ENCODE data around the gene CCSER1. TPM values are rescaled to one million over a fixed set of nuclear protein-coding genes. Genes with fewer than 3 reads are reported as not detected.

CCSER1 gene
- total RNA-seq, 4 donors from 2014 or later, result 4.0 to 6.0 (median 4.8) TPM

- Histone ChIP-seq H3K36me3 (no peaks in the 10 kb centered on the region), H3K4me3 (no peak overlapping the region), H3K27ac (no peak overlapping the region), H3K27me3 (no peaks in the 10 kb centered on the region), H3K4me1 (no peaks in the 10 kb centered on the region), H3K9me3 (no peaks in the 10 kb centered on the region)
- no peak for DNase-seq (ENCODE audit: low spot score in 2 of 2)
- TF ChIP-seq EP300 (IDR thresholded peaks at IDR 0.05) (no peak), POLR2A (IDR thresholded peaks at IDR 0.05) (no peak), CTCF (IDR thresholded peaks at IDR 0.05) (no peak)
- 89 to 96% methylated on average over 1 of the region's 1 CpG for WGBS, 2 donors
Observed at GRCh38 chr4:90185416-90185815, 58.2 kb downstream of the CCSER1 start.

- H3K27ac ChIP-seq, result no peak overlapping the region
- H3K27me3 ChIP-seq, result no peaks in the 10 kb centered on the region
- no peaks in the 10 kb centered on the region for H3K9me3 ChIP-seq
- H3K36me3 ChIP-seq, result no peaks in the 10 kb centered on the region
- no peak overlapping the region for H3K4me3 ChIP-seq
- TF ChIP-seq POLR2A (IDR thresholded peaks at IDR 0.05) (no peak), CTCF (IDR thresholded peaks at IDR 0.05) (no peak), EP300 (IDR thresholded peaks at IDR 0.05) (no peak)
- DNase-seq (ENCODE audit: low spot score in 2 of 2), result no peak
- 85 to 89% methylated on average over 1 of the region's 1 CpG for WGBS, 2 donors
- no peaks in the 10 kb centered on the region for H3K4me1 ChIP-seq
Observed at GRCh38 chr4:90186229-90186628, 59.0 kb downstream of the CCSER1 start.

GRCh38 chr4:90187148-90187884 is 60.1 kb downstream of the CCSER1 start:
- Histone ChIP-seq H3K27me3 (no peaks in the 10 kb centered on the region), H3K27ac (no peak overlapping the region), H3K4me1 (no peaks in the 10 kb centered on the region), H3K9me3 (no peaks in the 10 kb centered on the region), H3K4me3 (no peak overlapping the region), H3K36me3 (no peaks in the 10 kb centered on the region)
- no peak for DNase-seq (ENCODE audit: low spot score in 2 of 2)
- WGBS, 2 donors, result 55 to 56% methylated on average over 5 of the region's 5 CpGs
- TF ChIP-seq POLR2A (IDR thresholded peaks at IDR 0.05), result no peak
- TF ChIP-seq CTCF (IDR thresholded peaks at IDR 0.05), result no peak
- TF ChIP-seq EP300 (IDR thresholded peaks at IDR 0.05), result no peak

- Histone ChIP-seq H3K27ac (no peak overlapping the region), H3K27me3 (no peaks in the 10 kb centered on the region), H3K9me3 (no peaks in the 10 kb centered on the region), H3K4me1 (no peaks in the 10 kb centered on the region), H3K36me3 (no peaks in the 10 kb centered on the region), H3K4me3 (no peak overlapping the region)
- 81 to 83% methylated on average over 3 of the region's 3 CpGs for WGBS, 2 donors
- no peak for TF ChIP-seq EP300 (IDR thresholded peaks at IDR 0.05)
- TF ChIP-seq CTCF (IDR thresholded peaks at IDR 0.05), result no peak
- no peak for TF ChIP-seq POLR2A (IDR thresholded peaks at IDR 0.05)
- no peak for DNase-seq (ENCODE audit: low spot score in 2 of 2)
Observed at GRCh38 chr4:90189178-90189577, 62.0 kb downstream of the CCSER1 start.

- Histone ChIP-seq H3K4me3 (no peak overlapping the region), H3K27me3 (no peaks in the 10 kb centered on the region), H3K9me3 (no peaks in the 10 kb centered on the region), H3K36me3 (no peaks in the 10 kb centered on the region), H3K4me1 (no peaks in the 10 kb centered on the region), H3K27ac (no peak overlapping the region)
- TF ChIP-seq CTCF (IDR thresholded peaks at IDR 0.05) (no peak), POLR2A (IDR thresholded peaks at IDR 0.05) (no peak), EP300 (IDR thresholded peaks at IDR 0.05) (no peak)
- DNase-seq (ENCODE audit: low spot score in 2 of 2), result no peak
- WGBS, 2 donors, result 81 to 86% methylated on average over 4 of the region's 4 CpGs
Observed at GRCh38 chr4:90189946-90190345, 62.8 kb downstream of the CCSER1 start.
